CD4-positive, alpha-beta T cell treated with Interleukin-6 at 100 ng/mL for 8 hours (primary cell): ENCODE results near the gene ZBTB20.

Source experiments
- DNase-seq: peaks from one replicate; pipeline ENCODE4 v3.0.0-alpha.2; 2020; ENCODE audit warnings: mixed read lengths, low spot score

Gene ZBTB20

GRCh38 chr3:114760679-114761078 is 386.4 kb downstream of the ZBTB20 start:
- no peak for DNase-seq

GRCh38 chr3:114758831-114759699 is 388.0 kb downstream of the ZBTB20 start:
- DNase-seq: no peak

GRCh38 chr3:114756506-114757279 is 390.4 kb downstream of the ZBTB20 start:
- DNase-seq: no peak

GRCh38 chr3:114746502-114746901 is 400.6 kb downstream of the ZBTB20 start:
- no peak for DNase-seq

- DNase-seq: no peak
Measured at GRCh38 chr3:114745322-114746240, 401.5 kb downstream of the ZBTB20 start.

GRCh38 chr3:114743746-114744485 is 403.2 kb downstream of the ZBTB20 start:
- no peak for DNase-seq

GRCh38 chr3:114741066-114741465 is 406.0 kb downstream of the ZBTB20 start:
- no peak for DNase-seq

GRCh38 chr3:114739627-114740026 is 407.5 kb downstream of the ZBTB20 start:
- DNase-seq: no peak

- DNase-seq: no peak
Measured at GRCh38 chr3:114732353-114732752, 414.7 kb downstream of the ZBTB20 start.

- DNase-seq: no peak
Measured at GRCh38 chr3:114730397-114730796, 416.7 kb downstream of the ZBTB20 start.

- no peak for DNase-seq
Measured at GRCh38 chr3:114727373-114727772, 419.7 kb downstream of the ZBTB20 start.

GRCh38 chr3:114725966-114726365 is 421.1 kb downstream of the ZBTB20 start:
- DNase-seq: no peak

- DNase-seq: no peak
Measured at GRCh38 chr3:114722530-114722929, 424.6 kb downstream of the ZBTB20 start.

GRCh38 chr3:114721864-114722263 is 425.2 kb downstream of the ZBTB20 start:
- no peak for DNase-seq

- no peak for DNase-seq
Measured at GRCh38 chr3:114721209-114721608, 425.9 kb downstream of the ZBTB20 start.

GRCh38 chr3:114718898-114719210 is 428.2 kb downstream of the ZBTB20 start:
- no peak for DNase-seq

GRCh38 chr3:114718071-114718897 is 428.8 kb downstream of the ZBTB20 start:
- no peak for DNase-seq

GRCh38 chr3:114716916-114717315 is 430.2 kb downstream of the ZBTB20 start:
- DNase-seq: no peak

GRCh38 chr3:114716126-114716525 is 431.0 kb downstream of the ZBTB20 start:
- no peak for DNase-seq

GRCh38 chr3:114714957-114715460 is 432.1 kb downstream of the ZBTB20 start:
- no peak for DNase-seq
